Measurements from ENCODE around the gene INCA1.

DNA sequence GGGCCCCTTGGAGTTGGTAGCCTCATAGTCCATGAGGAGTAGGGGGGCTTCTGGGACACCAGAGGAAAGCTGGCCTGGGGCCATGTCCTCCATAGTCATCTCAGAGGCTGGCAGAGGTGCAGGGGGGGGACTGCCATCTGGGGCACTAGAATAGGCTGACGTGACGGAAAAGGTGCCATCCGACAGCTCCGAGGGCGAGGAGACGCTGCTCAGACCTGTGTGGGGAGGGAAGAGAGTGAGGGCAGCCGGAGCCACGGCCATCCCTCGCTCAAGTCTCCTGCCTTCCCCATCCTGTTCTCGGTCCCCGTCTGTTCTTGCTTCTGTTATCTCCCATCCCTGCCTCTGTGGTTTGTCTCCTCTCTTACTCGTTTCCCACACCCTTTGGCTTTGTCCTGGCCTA lies 25.0 kb downstream of the INCA1 start:
- TF ChIP-seq GATA2 (IDR thresholded peaks at IDR 0.05; ENCODE audit: low read depth, low read length) (no peak), GATA3 (IDR thresholded peaks at IDR 0.05; ENCODE audit: low read depth, low read length) (no peak)

All from SH-SY5Y (cell line).